CD14-positive monocyte (primary cell): ENCODE results near the gene TIAM1. TPM values are rescaled to one million over a fixed set of nuclear protein-coding genes. Genes with fewer than 3 reads are reported as not detected.

Source experiments
- DNase-seq, 3 donors: peaks; one replicate each; pipeline ENCODE4 v3.0.0-alpha.2; 2011 to 2022
- H2AFZ ChIP-seq: 2 replicates; pipeline ENCODE4 v1.6.0; 2012; ENCODE audit warnings: mild to moderate bottlenecking, low read depth, low read length, inconsistent platforms; ENCODE audit not compliant: insufficient read depth, poor library complexity, severe bottlenecking
- H3K27ac ChIP-seq, 2 donors: 1 replicate in 1 of 2; 2 replicates in 1 of 2; pipeline ENCODE4 v1.5.1; 2012 to 2013; ENCODE audit warnings: low read length in 2 of 2, control low read depth in 1 of 2, inconsistent platforms in 1 of 2, low read depth in 1 of 2, mild to moderate bottlenecking in 1 of 2
- H3K27me3 ChIP-seq, 2 donors: one replicate each; pipeline versions ENCODE4 v1.6.0 to v1.6.1; 2011 to 2013; ENCODE audit warnings: low read length in 2 of 2; ENCODE audit not compliant: control insufficient read depth in 2 of 2, insufficient read depth in 2 of 2
- H3K36me3 ChIP-seq, 2 donors: replicated peaks in 1 of 2; 1 replicate in 1 of 2; 2 replicates in 1 of 2; pipeline versions ENCODE4 v1.5.1 to v1.6.1; 2012 to 2013; ENCODE audit warnings: low read length in 2 of 2, control low read depth in 1 of 2, inconsistent platforms in 1 of 2, mild to moderate bottlenecking in 1 of 2; ENCODE audit not compliant: insufficient read depth in 2 of 2, control insufficient read depth in 1 of 2
- H3K4me1 ChIP-seq, 2 donors: 1 replicate in 1 of 2; 2 replicates in 1 of 2; pipeline versions ENCODE4 v1.5.1 to v1.6.1; 2012 to 2013; ENCODE audit warnings: low read length in 2 of 2, control low read depth in 1 of 2, inconsistent platforms in 1 of 2, mild to moderate bottlenecking in 1 of 2, moderate library complexity in 1 of 2; ENCODE audit not compliant: insufficient read depth in 2 of 2, control insufficient read depth in 1 of 2
- H3K4me2 ChIP-seq: replicated peaks from 2 replicates; pipeline ENCODE3; 2012; ENCODE audit warnings: low read length, moderate library complexity, mild to moderate bottlenecking; ENCODE audit not compliant: poor library complexity, severe bottlenecking; ENCODE audit errors: extremely low read depth
- H3K4me3 ChIP-seq, 3 experiments: fragments of 200-600 bp in 1 of 3; sonication (generic) in 1 of 3; replicated peaks in 1 of 3; 1 replicate in 2 of 3; 2 replicates in 1 of 3; pipeline ENCODE4 v1.5.1; 2011 to 2013; ENCODE audit warnings: low read length in 3 of 3, mild to moderate bottlenecking in 3 of 3, control low read depth in 2 of 3, low read depth in 2 of 3, inconsistent platforms in 1 of 3, moderate library complexity in 1 of 3
- H3K79me2 ChIP-seq: 2 replicates; pipeline ENCODE4 v1.6.0; 2012; ENCODE audit warnings: mild to moderate bottlenecking, control low read depth, inconsistent platforms, low read length, moderate library complexity; ENCODE audit not compliant: insufficient read depth
- H3K9ac ChIP-seq: 2 replicates; pipeline ENCODE4 v1.6.0; 2017; ENCODE audit warnings: low read length, mild to moderate bottlenecking; ENCODE audit not compliant: insufficient read depth, poor library complexity, severe bottlenecking
- H3K9me3 ChIP-seq, 2 donors: replicated peaks in 1 of 2; 1 replicate in 1 of 2; 2 replicates in 1 of 2; pipeline versions ENCODE4 v1.5.1 to v1.6.1; 2012 to 2013; ENCODE audit warnings: low read length in 2 of 2, control low read depth in 1 of 2; ENCODE audit not compliant: control insufficient read depth in 1 of 2, insufficient read depth in 1 of 2
- H4K20me1 ChIP-seq: 2 replicates; pipeline ENCODE4 v1.6.0; 2012; ENCODE audit warnings: mild to moderate bottlenecking, low read length, control low read depth, moderate library complexity; ENCODE audit not compliant: insufficient read depth
- H3K27ac Mint-ChIP-seq, 7 donors: one replicate each; pipeline ENCODE4 v1.8.0; 2020; ENCODE audit warnings: mild to moderate bottlenecking in 7 of 7, mixed read lengths in 7 of 7, moderate library complexity in 6 of 7, inconsistent platforms in 2 of 7
- H3K27me3 Mint-ChIP-seq, 3 donors: one replicate each; pipeline ENCODE4 v1.8.0; 2021 to 2022; ENCODE audit warnings: low read depth in 3 of 3, mild to moderate bottlenecking in 3 of 3, mixed read lengths in 3 of 3, moderate library complexity in 3 of 3, inconsistent platforms in 1 of 3
- H3K36me3 Mint-ChIP-seq, 2 donors: one replicate each; pipeline ENCODE4 v1.8.0; 2020; ENCODE audit warnings: mixed read lengths in 2 of 2, inconsistent platforms in 1 of 2, mild to moderate bottlenecking in 1 of 2
- H3K4me1 Mint-ChIP-seq: one replicate; pipeline ENCODE4 v1.8.0; 2020; ENCODE audit warnings: mild to moderate bottlenecking, mixed read lengths
- H3K4me3 Mint-ChIP-seq, 2 donors: one replicate each; pipeline ENCODE4 v1.8.0; 2020; ENCODE audit warnings: mild to moderate bottlenecking in 2 of 2, mixed read lengths in 2 of 2, moderate library complexity in 1 of 2
- H3K9me3 Mint-ChIP-seq, 7 donors: one replicate each; pipeline ENCODE4 v1.8.0; 2020 to 2022; ENCODE audit warnings: mixed read lengths in 7 of 7, mild to moderate bottlenecking in 6 of 7, moderate library complexity in 6 of 7, inconsistent platforms in 2 of 7
- CTCF ChIP-seq: fragments of 200-600 bp; IDR thresholded peaks from one replicate; pipeline ENCODE4 v1.8.0; 2022; ENCODE audit warnings: antibody characterized with exemption, mild to moderate bottlenecking
- WGBS: methylation state at CpG from one replicate; pipeline ENCODE4 v1.1.5; 2013; ENCODE audit warnings: missing lambda C conversion rate; ENCODE audit not compliant: insufficient coverage; 5-methylcytosine and 5-hydroxymethylcytosine counted together
- intact Hi-C, 2 donors: fragments of 100-400 bp; cut with micrococcal nuclease; formaldehyde crosslinking; loops; one replicate each; pipeline versions ENCODE4 v1.15.0 to v1.15.1; 2023
- polyA plus RNA-seq, 3 donors: library from polyadenylated mRNA; depleted of rRNA in 1 of 3; unstranded in 2 of 3; stranded (reverse) in 1 of 3; fragments of 300-500 nt in 2 of 3; fragments of >200 nt in 1 of 3; fragmentation: Illumina TruSeq in 2 of 3; gene quantifications; 1 replicate in 2 of 3; 2 replicates in 1 of 3; pipeline ENCODE4 v1.2.3, GENCODE V29; 2012 to 2021

The TIAM1 gene
- polyA plus RNA-seq, 3 donors, result 17.7 to 55.0 (median 45.3) TPM

DNA sequence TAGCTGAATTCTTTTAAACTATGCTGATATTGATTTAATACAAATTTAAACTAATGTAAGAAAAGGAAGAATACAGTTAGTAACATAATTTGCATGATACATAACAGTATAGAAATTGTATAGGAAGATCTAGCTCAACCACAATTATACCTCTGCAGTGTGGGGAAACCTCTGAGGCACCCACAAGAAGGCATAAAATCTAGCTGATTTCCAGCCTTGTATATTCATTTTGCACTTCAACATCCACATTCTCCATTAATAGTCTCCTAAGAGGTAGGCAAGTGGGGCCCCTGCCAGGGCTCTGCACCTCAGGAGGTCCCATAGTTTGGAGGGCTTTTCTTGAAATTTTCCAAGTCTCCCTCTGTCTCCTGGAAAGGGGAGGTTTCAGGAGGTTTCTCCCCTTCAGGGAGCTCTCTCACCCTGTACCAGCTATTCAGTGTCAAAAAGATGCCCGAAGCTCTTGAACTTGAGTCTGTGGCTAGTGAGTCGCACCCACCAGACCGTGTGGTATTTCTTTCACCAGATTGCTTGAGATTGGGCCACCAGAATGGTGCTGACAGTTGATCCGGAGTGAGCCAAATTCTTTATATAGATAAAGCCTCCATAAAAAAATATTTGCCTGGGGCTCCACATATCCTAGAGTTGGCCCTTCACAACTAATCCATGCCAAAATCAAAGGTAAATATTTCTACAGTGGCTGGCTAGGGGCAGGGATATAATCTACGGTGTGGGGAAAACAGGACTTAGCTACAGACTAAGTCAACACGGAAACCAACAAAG, 108.2 kb downstream of the TIAM1 start:
- Histone ChIP-seq H3K9me3 (peaks cover 6 to 7% of the 10 kb centered on the region in 2 donors), H3K4me2 (no peak overlapping the region), H2AFZ (no peak overlapping the region), H4K20me1 (peaks cover 90% of the 10 kb centered on the region), H3K36me3 (peaks cover 13 to 93% of the 10 kb centered on the region in 2 donors), H3K27me3 (no peaks in the 10 kb centered on the region), H3K4me3 (no peak overlapping the region), H3K4me1 (no peaks in the 10 kb centered on the region), H3K27ac (no peak overlapping the region), H3K79me2 (no peaks in the 10 kb centered on the region), H3K9ac (no peak overlapping the region)
- H3K9me3 Mint-ChIP-seq, result peaks cover 6 to 15% (median 9%) of the 10 kb centered on the region in 7 donors
- H3K4me1 Mint-ChIP-seq, result peaks cover 2% of the 10 kb centered on the region
- H3K36me3 Mint-ChIP-seq, result peaks cover 67 to 79% of the 10 kb centered on the region in 2 donors
- H3K4me3 Mint-ChIP-seq, result no peak overlapping the region
- intact Hi-C loops, result no loop called here
- no peak for TF ChIP-seq CTCF
- peaks cover 0 to 8% (median 2%) of the 10 kb centered on the region in 3 donors for H3K27me3 Mint-ChIP-seq
- no peak for DNase-seq
- WGBS, result 100% methylated on average over 1 of the region's 6 CpGs
- no peak overlapping the region for H3K27ac Mint-ChIP-seq

GRCh38 chr21:31234936-31235335, 109.1 kb downstream of the TIAM1 start:
- H4K20me1 ChIP-seq, result peaks cover 91% of the 10 kb centered on the region
- no peak overlapping the region for H3K4me2 ChIP-seq
- H3K4me3 ChIP-seq, result no peak overlapping the region
- DNase-seq, result no peak
- no peak overlapping the region for H3K27ac ChIP-seq
- H3K27me3 Mint-ChIP-seq, result peaks cover 0 to 7% (median 2%) of the 10 kb centered on the region in 3 donors
- no peak overlapping the region for H3K9ac ChIP-seq
- peaks cover 2% of the 10 kb centered on the region for H3K4me1 Mint-ChIP-seq
- no peaks in the 10 kb centered on the region for H3K79me2 ChIP-seq
- WGBS, result no CpG with 5 or more reads among the region's 2 CpGs
- H2AFZ ChIP-seq, result no peak overlapping the region
- peaks cover 59 to 78% of the 10 kb centered on the region in 2 donors for H3K36me3 Mint-ChIP-seq
- H3K9me3 ChIP-seq, result no peaks in the 10 kb centered on the region
- H3K27ac Mint-ChIP-seq, result no peak overlapping the region
- no peak for TF ChIP-seq CTCF
- H3K4me3 Mint-ChIP-seq, result no peak overlapping the region
- peaks cover 5 to 88% of the 10 kb centered on the region in 2 donors for H3K36me3 ChIP-seq
- no peaks in the 10 kb centered on the region for H3K4me1 ChIP-seq
- intact Hi-C loops, result no loop called here
- H3K9me3 Mint-ChIP-seq, result peaks cover 0 to 14% (median 3%) of the 10 kb centered on the region in 7 donors
- no peaks in the 10 kb centered on the region for H3K27me3 ChIP-seq
